AG04450 (cell line): ENCODE results near the gene ULK1. TPM values are rescaled to one million over a fixed set of nuclear protein-coding genes. Genes with fewer than 3 reads are reported as not detected.
A peak's percentile ranks its signal among the peaks of the same experiment; 100 is the strongest.

Experiments used
- CTCF ChIA-PET: fragments of 300-600, 350-600 bp; formaldehyde crosslinking; extraction: SDS; loops from one replicate; lab custom pipeline; 2022; ENCODE audit warnings: antibody characterized with exemption, inconsistent platforms; lab: Charles Lee
- POLR2A ChIA-PET: fragments of 350-600 bp; formaldehyde crosslinking; extraction: SDS; loops from one replicate; lab custom pipeline; 2021; ENCODE audit warnings: antibody characterized with exemption, inconsistent platforms; lab: Yijun Ruan, JAX
- DNase-seq: peaks from one replicate; pipeline ENCODE4 v3.0.0-alpha.2; 2011; ENCODE audit warnings: low read depth, low spot score
- H3K27ac ChIP-seq: one replicate; pipeline ENCODE4 v1.5.1; 2012; ENCODE audit warnings: low read depth, low read length, control low read depth
- H3K27me3 ChIP-seq: one replicate; pipeline ENCODE4 v1.6.0; 2012; ENCODE audit warnings: low read length; ENCODE audit not compliant: control insufficient read depth, insufficient read depth
- H3K4me3 ChIP-seq: 2 replicates; pipeline ENCODE4 v1.5.1; 2011; ENCODE audit warnings: mild to moderate bottlenecking, low read depth, low read length, control low read depth
- H3K9me3 ChIP-seq: 2 replicates; pipeline ENCODE4 v1.5.1; 2012; ENCODE audit warnings: low read length; ENCODE audit not compliant: control insufficient read depth, insufficient read depth
- CTCF ChIP-seq: IDR thresholded peaks from 2 replicates; pipeline ENCODE4 v1.5.1; 2011; ENCODE audit warnings: low read depth, low read length, control low read depth, inconsistent platforms
- polyA minus RNA-seq: library from RNA; depleted of rRNA, polyadenylated mRNA; stranded (reverse); fragments of >200 nt; gene quantifications from 2 replicates; pipeline ENCODE4 v1.2.3, GENCODE V29; 2011; rRNA and poly(A)+ RNA removed
- polyA plus RNA-seq: library from polyadenylated mRNA; depleted of rRNA; stranded (reverse); fragments of >200 nt; gene quantifications from 2 replicates; pipeline ENCODE4 v1.2.3, GENCODE V29; 2011; rRNA removed

ULK1 gene
- polyA plus RNA-seq (4.6 and 6.6 TPM in 2 replicates), polyA minus RNA-seq (4.0 and 4.5 TPM in 2 replicates)

DNA sequence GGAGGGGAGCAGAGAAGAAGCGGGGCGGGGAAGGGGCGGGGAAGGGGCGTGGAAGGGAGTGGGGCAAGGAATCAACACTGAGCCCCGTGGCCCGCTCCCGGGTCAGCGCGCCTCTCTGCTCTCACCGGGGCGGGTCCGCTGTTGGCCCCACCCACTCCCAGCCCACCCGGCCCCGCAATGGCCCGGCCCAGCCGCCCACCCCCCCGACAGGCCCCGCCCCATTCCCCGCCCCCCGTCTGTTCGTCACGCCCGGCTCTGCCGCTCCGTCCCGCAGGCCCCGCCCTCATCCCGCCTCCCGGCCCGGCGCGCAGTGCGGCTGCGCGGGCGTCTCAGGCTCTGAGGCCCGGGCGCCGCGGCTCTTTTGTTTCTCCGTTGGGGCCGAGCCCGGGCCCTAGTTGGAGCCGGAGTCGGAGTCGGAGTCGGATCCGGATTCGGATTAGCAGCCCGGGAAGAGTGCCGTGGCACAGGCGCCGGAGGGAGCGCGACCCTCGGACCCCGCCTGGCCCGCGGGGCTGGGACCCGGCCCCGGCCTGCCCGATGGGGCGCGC, at the start of gene ULK1:
Gene ULK1 (plus strand): TSS at position 310 of the 548 bp plus-strand sequence. CDS start 380 bp downstream, outside the sequence.
- no peak for TF ChIP-seq CTCF

GRCh38 chr12:131844656-131845055, 49.8 kb upstream of the ULK1 start:
- POLR2A ChIA-PET = no interaction called here

More for the DNA sequence above, at the start of gene ULK1:
- CTCF ChIA-PET = no interaction called here
- Histone ChIP-seq H3K27ac (peak within 1 kb of the TSS; percentile 31), H3K9me3 (no peaks in the 10 kb centered on the region; the same call in 1 of the 2 replicates), H3K27me3 (no peaks in the 10 kb centered on the region), H3K4me3 (peak within 1 kb of the TSS; percentile 69)
- POLR2A ChIA-PET = no interaction called here
- peak; percentile 57 for DNase-seq

GRCh38 chr12:131845121-131845520, 49.3 kb upstream of the ULK1 start:
- no peaks in the 10 kb centered on the region for H3K27me3 ChIP-seq
- peaks cover 4% of the 10 kb centered on the region; the same call in 1 of the 2 replicates for H3K9me3 ChIP-seq
- no peak overlapping the region for H3K27ac ChIP-seq
- no peak for TF ChIP-seq CTCF
- no peak for DNase-seq
- ChIA-PET CTCF (no interaction called here), POLR2A (no interaction called here)
- no peak overlapping the region for H3K4me3 ChIP-seq

More at GRCh38 chr12:131844656-131845055, 49.8 kb upstream of the ULK1 start:
- CTCF ChIA-PET = no interaction called here
- TF ChIP-seq CTCF = no peak
- H3K27me3 ChIP-seq = no peaks in the 10 kb centered on the region
- peaks cover 4% of the 10 kb centered on the region; the same call in 1 of the 2 replicates for H3K9me3 ChIP-seq
- no peak overlapping the region for H3K4me3 ChIP-seq
- no peak overlapping the region for H3K27ac ChIP-seq
- DNase-seq = no peak

- no peak for DNase-seq
- TF ChIP-seq CTCF = no peak
- ChIA-PET CTCF (no interaction called here), POLR2A (no interaction called here)
- Histone ChIP-seq H3K27ac (no peak overlapping the region), H3K27me3 (no peaks in the 10 kb centered on the region), H3K4me3 (no peak overlapping the region), H3K9me3 (peaks cover 4% of the 10 kb centered on the region; the same call in 1 of the 2 replicates)
Measured at GRCh38 chr12:131847456-131847855, 47.0 kb upstream of the ULK1 start.

DNA sequence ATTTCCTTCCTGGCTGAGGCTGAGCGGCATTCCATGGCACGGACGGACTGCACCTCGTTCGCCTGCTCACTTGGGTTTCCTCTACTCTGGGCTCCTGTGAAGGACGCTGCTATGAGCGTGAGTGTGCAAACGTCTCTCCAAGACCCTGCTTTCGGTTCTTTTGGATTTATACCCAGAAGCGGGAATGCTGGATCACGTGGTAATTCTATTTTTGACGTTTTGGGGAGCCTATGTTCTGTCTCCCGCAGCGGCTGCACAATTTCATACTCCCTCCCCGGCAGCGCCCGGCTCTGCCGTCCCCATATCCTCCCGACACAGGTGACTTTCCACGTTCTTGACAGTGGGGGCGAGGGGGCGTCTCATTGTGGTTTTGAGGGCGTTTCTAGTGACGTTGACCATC, 45.7 kb upstream of the ULK1 start:
- peaks cover 4% of the 10 kb centered on the region; the same call in 1 of the 2 replicates for H3K9me3 ChIP-seq
- ChIA-PET POLR2A (no interaction called here), CTCF (no interaction called here)
- DNase-seq = no peak
- no peak overlapping the region for H3K27ac ChIP-seq
- H3K4me3 ChIP-seq = no peak overlapping the region
- no peaks in the 10 kb centered on the region for H3K27me3 ChIP-seq
- no peak for TF ChIP-seq CTCF
